ENCODE data around the gene NAA20. TPM values are rescaled to one million over a fixed set of nuclear protein-coding genes. Genes with fewer than 3 reads are reported as not detected.
A peak's percentile ranks its signal among the peaks of the same experiment; 100 is the strongest.

Gene NAA20
- total RNA-seq, 1 experiment from 2014 or later: 113 TPM

DNA sequence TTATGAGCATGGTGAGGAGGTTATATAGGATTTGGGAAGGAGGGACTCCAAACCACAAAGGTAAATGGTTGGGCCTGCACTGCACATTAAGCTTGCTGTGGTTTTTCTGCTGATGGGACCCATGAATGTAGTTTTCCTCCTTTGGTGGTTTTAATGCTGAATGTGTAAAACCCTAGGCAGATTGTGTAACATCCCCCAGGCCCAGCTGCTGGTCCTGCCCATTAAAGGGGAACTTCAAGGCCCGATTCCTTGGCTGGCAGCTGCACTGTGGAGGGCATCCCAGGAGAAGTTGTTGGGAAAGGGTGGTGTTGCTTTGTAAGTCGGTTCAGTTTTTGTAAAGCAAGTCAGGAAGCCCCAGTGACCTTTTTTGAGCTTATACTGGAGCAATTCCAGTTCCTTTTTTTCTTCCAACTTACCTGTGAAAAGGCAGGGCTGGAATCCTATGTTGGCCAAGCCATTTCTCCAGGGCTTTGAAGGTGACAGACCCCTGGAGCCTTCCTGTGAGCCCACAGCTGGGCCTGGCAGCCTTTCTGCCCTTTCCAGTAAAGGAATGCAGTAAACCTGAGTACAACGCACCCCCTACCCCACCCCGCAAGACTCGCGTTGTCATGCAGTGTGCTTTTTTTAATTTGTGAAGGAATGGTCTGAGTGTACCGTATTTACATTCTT lies 43.1 kb upstream of the NAA20 start:
- ATAC-seq (peak; percentile 5), DNase-seq (peak; percentile 77)
- Histone ChIP-seq H3K27me3 (ENCODE audit: low read length) (no peaks in the 10 kb centered on the region), H3K36me3 (ENCODE audit: low read depth, low read length) (peaks cover 20% of the 10 kb centered on the region; the same call in 1 of the 2 replicates), H2AFZ (ENCODE audit: low read length) (peak overlapping the region; percentile 65), H3F3A (ENCODE audit: low read length, unreplicated experiment) (no peaks in the 10 kb centered on the region), H3K4me1 (ENCODE audit: insufficient read depth, low read length) (peaks cover 37% of the 10 kb centered on the region), H3K4me3 (ENCODE audit: low read length) (peak overlapping the region; percentile 87), H3K79me2 (ENCODE audit: low read length) (peaks cover 52% of the 10 kb centered on the region), H3K9me2 (replicated peaks; ENCODE audit: low read length) (no peaks in the 10 kb centered on the region), H4K20me1 (ENCODE audit: low read length) (peaks cover 22% of the 10 kb centered on the region), H3K27ac (ENCODE audit: low read length) (peak overlapping the region; percentile 93), H3K9me3 (ENCODE audit: low read length) (no peaks in the 10 kb centered on the region), H3K4me2 (ENCODE audit: low read length) (peak overlapping the region; percentile 91), H3K9ac (ENCODE audit: low read length) (peak overlapping the region; percentile 97)
- TF ChIP-seq, protein P1, sequence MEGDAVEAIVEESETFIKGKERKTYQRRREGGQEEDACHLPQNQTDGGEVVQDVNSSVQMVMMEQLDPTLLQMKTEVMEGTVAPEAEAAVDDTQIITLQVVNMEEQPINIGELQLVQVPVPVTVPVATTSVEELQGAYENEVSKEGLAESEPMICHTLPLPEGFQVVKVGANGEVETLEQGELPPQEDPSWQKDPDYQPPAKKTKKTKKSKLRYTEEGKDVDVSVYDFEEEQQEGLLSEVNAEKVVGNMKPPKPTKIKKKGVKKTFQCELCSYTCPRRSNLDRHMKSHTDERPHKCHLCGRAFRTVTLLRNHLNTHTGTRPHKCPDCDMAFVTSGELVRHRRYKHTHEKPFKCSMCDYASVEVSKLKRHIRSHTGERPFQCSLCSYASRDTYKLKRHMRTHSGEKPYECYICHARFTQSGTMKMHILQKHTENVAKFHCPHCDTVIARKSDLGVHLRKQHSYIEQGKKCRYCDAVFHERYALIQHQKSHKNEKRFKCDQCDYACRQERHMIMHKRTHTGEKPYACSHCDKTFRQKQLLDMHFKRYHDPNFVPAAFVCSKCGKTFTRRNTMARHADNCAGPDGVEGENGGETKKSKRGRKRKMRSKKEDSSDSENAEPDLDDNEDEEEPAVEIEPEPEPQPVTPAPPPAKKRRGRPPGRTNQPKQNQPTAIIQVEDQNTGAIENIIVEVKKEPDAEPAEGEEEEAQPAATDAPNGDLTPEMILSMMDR (conservative IDR thresholded peaks at IDR 0.05; ENCODE audit: low read depth, low read length): no peak
- TF ChIP-seq EZH2phosphoT487 (IDR thresholded peaks at IDR 0.05; ENCODE audit: borderline replicate concordance, low read length) (no peak), EZH2 (IDR thresholded peaks at IDR 0.05; ENCODE audit: low read length, unreplicated experiment) (no peak)
- intact Hi-C loops (cut with micrococcal nuclease): loop anchor here (2.0 kb wide), 1 partner anchor 37 kb away; no protein-coding TSS in a partner anchor
- CTCF ChIA-PET: interaction anchor here (0.5 to 1.4 kb wide), 3 partner anchors 146 to 157 kb away, joined by 3 to 5 read pairs (median 4); no protein-coding TSS in a partner anchor
- POLR2A ChIA-PET (ENCODE audit: unreplicated experiment): interaction anchor here (0.7 to 2.3 kb wide), 2 partner anchors 19 to 23 kb away, joined by 3 to 12 read pairs; no protein-coding TSS in a partner anchor
- no TSS peak for BruUV-seq (replicated peaks)

DNA sequence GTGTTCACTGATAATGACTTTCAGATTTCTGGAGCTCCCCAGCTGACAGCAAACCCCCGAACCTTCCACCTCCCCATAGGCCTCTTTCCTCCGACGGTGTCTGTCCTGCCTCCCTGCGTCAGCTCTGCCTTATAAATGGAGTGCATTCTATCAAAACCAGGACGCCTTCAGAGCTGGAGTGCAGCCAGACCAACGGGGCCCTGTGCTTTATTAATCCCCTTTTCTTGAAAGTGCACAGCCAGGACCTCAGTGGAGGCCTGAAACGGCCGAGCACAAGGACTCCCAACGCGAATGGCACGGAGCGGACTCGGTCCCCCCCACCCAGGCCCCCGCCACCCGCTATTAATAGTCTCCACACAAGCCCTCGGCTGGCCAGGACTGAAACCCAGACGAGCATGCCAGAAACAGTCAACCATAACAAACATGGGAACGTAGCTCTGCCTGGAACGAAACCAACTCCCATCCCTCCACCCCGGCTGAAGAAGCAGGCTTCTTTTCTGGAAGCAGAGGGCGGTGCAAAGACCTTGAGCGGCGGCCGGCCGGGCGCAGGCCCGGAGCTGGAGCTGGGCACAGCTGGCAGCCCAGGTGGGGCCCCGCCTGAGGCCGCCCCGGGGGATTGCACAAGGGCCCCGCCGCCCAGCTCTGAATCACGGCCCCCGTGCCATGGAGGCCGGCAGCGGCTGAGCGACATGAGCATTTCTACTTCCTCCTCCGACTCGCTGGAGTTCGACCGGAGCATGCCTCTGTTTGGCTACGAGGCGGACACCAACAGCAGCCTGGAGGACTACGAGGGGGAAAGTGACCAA lies 42.3 kb upstream of the NAA20 start:
- CTCF ChIA-PET: interaction anchor here (0.6 to 1.5 kb wide), 6 partner anchors 19 to 217 kb away, joined by 3 to 6 read pairs (median 4); partner anchors contain the start of genes CFAP61 and CRNKL1
- no peaks in the 10 kb centered on the region for H3K9me3 ChIP-seq (ENCODE audit: low read length)
- no peaks in the 10 kb centered on the region for H3K27me3 ChIP-seq (ENCODE audit: low read length)
- peaks cover 23% of the 10 kb centered on the region; the same call in 1 of the 2 replicates for H3K36me3 ChIP-seq (ENCODE audit: low read depth, low read length)
- peak overlapping the region; percentile 93 for H3K27ac ChIP-seq (ENCODE audit: low read length)
- peaks cover 27% of the 10 kb centered on the region for H4K20me1 ChIP-seq (ENCODE audit: low read length)
- peak overlapping the region; percentile 87 for H3K4me3 ChIP-seq (ENCODE audit: low read length)
- intact Hi-C loops (cut with micrococcal nuclease): loop anchor here (2.0 to 5.0 kb wide), 2 partner anchors 36 to 158 kb away; no protein-coding TSS in a partner anchor
- peak overlapping the region; percentile 97 for H3K9ac ChIP-seq (ENCODE audit: low read length)
- peak overlapping the region; percentile 65 for H2AFZ ChIP-seq (ENCODE audit: low read length)
- DNase-seq: peak; percentile 87
- peaks cover 42% of the 10 kb centered on the region for H3K4me1 ChIP-seq (ENCODE audit: insufficient read depth, low read length)
- H3K4me2 ChIP-seq (ENCODE audit: low read length): peak overlapping the region; percentile 91
- peak; percentile 56 for ATAC-seq
- H3F3A ChIP-seq (ENCODE audit: low read length, unreplicated experiment): no peaks in the 10 kb centered on the region
- H3K79me2 ChIP-seq (ENCODE audit: low read length): peaks cover 59% of the 10 kb centered on the region
- no peaks in the 10 kb centered on the region for H3K9me2 ChIP-seq (replicated peaks; ENCODE audit: low read length)
- TF ChIP-seq, protein P1 (conservative IDR thresholded peaks at IDR 0.05; ENCODE audit: low read depth, low read length): no peak
- peak; percentile 48; the same call in 1 of the 2 replicates for TF ChIP-seq EZH2phosphoT487 (IDR thresholded peaks at IDR 0.05; ENCODE audit: borderline replicate concordance, low read length)
- POLR2A ChIA-PET (ENCODE audit: unreplicated experiment): interaction anchor here (0.5 to 2.3 kb wide), 8 partner anchors 18 to 546 kb away, joined by 3 to 12 read pairs (median 4); no protein-coding TSS in a partner anchor
- no TSS peak for BruUV-seq (replicated peaks)

All from PC-3 (cell line).